Keratinocyte (primary cell): ENCODE data around the gene KMT2D. TPM values are rescaled to one million over a fixed set of nuclear protein-coding genes. Genes with fewer than 3 reads are reported as not detected.

ENCODE experiments used
- DNase-seq: peaks from one replicate; pipeline ENCODE4 v3.0.0-alpha.2; 2011; ENCODE audit warnings: low read depth, missing footprints, low spot score
- FAIRE-seq: peaks from 2 replicates; lab custom pipeline; 2011; peaks lifted over from hg19 to GRCh38; lab: Jason Lieb, UNC
- H2AFZ ChIP-seq: 2 replicates; pipeline ENCODE4 v1.6.0; 2012; ENCODE audit warnings: low read length, control low read depth, inconsistent platforms; ENCODE audit not compliant: control insufficient read depth
- H3K27ac ChIP-seq: 2 replicates; pipeline ENCODE4 v1.5.1; 2011; ENCODE audit warnings: low read length; ENCODE audit not compliant: control insufficient read depth, insufficient read depth
- H3K27me3 ChIP-seq: 3 replicates; pipeline ENCODE4 v1.6.0; 2011; ENCODE audit warnings: low read length; ENCODE audit not compliant: control insufficient read depth, insufficient read depth; ENCODE audit errors: extremely low read depth
- H3K36me3 ChIP-seq, 2 experiments: 2 replicates in 1 of 2; 3 replicates in 1 of 2; pipeline ENCODE4 v1.5.1; 2011; ENCODE audit warnings: low read length in 2 of 2, mild to moderate bottlenecking in 1 of 2; ENCODE audit not compliant: control insufficient read depth in 2 of 2, insufficient read depth in 2 of 2; ENCODE audit errors: extremely low read depth in 1 of 2
- H3K4me1 ChIP-seq: 3 replicates; pipeline ENCODE4 v1.5.1; 2011; ENCODE audit warnings: low read length; ENCODE audit not compliant: control insufficient read depth, insufficient read depth; ENCODE audit errors: extremely low read depth
- H3K4me2 ChIP-seq: 3 replicates; pipeline ENCODE4 v1.6.0; 2011; ENCODE audit warnings: low read depth, low read length; ENCODE audit not compliant: control insufficient read depth, insufficient read depth; ENCODE audit errors: extremely low read depth
- H3K4me3 ChIP-seq, 3 experiments: fragments of 200-600 bp in 1 of 3; sonication (generic) in 1 of 3; 2 replicates in 2 of 3; 3 replicates in 1 of 3; pipeline ENCODE4 v1.5.1; 2011 to 2016; ENCODE audit warnings: low read length in 3 of 3, mild to moderate bottlenecking in 3 of 3, control low read depth in 2 of 3, inconsistent platforms in 1 of 3, low read depth in 1 of 3, mixed read lengths in 1 of 3, mixed run types in 1 of 3, moderate library complexity in 1 of 3; ENCODE audit not compliant: control insufficient read depth in 2 of 3, insufficient read depth in 2 of 3; ENCODE audit errors: extremely low read depth in 1 of 3
- H3K79me2 ChIP-seq: 2 replicates; pipeline ENCODE4 v1.6.0; 2012; ENCODE audit warnings: low read length; ENCODE audit not compliant: control insufficient read depth, insufficient read depth
- H3K9ac ChIP-seq: 3 replicates; pipeline ENCODE4 v1.6.0; 2011; ENCODE audit warnings: low read length; ENCODE audit not compliant: control insufficient read depth, insufficient read depth; ENCODE audit errors: extremely low read depth
- H3K9me1 ChIP-seq: 3 replicates; pipeline ENCODE4 v1.6.0; 2011; ENCODE audit warnings: low read length; ENCODE audit not compliant: control insufficient read depth, insufficient read depth; ENCODE audit errors: extremely low read depth
- H3K9me3 ChIP-seq: 2 replicates; pipeline ENCODE4 v1.5.1; 2012; ENCODE audit warnings: low read depth, low read length; ENCODE audit not compliant: control insufficient read depth
- H4K20me1 ChIP-seq: 3 replicates; pipeline ENCODE4 v1.6.0; 2011; ENCODE audit warnings: low read length; ENCODE audit not compliant: control insufficient read depth, insufficient read depth; ENCODE audit errors: extremely low read depth
- EZH2 ChIP-seq: IDR thresholded peaks from one replicate; pipeline ENCODE4 v1.6.1; 2012; ENCODE audit warnings: inconsistent platforms, mild to moderate bottlenecking, low read length, moderate library complexity
- dilution Hi-C: fragments of 300-500 bp; cut with MboI; formaldehyde crosslinking; loops from one replicate; pipeline ENCODE4 v1.7.0; 2020; ENCODE audit warnings: low sequenced_read_pairs; ENCODE audit not compliant: extremely low pct_ligation_motif_present
- polyA plus RNA-seq, 5 experiments: library from polyadenylated mRNA; depleted of rRNA in 3 of 5; stranded (reverse) in 3 of 5; stranded (forward) in 1 of 5; unstranded in 1 of 5; fragments of >200 nt; gene quantifications; 1 replicate in 1 of 5; 2 replicates in 3 of 5; 3 replicates in 1 of 5; pipeline versions ENCODE4 v1.2.1 to v1.2.3, GENCODE V29; 2011 to 2012; ENCODE audit warnings: missing spikeins in 2 of 5, low read depth in 1 of 5, low replicate concordance in 1 of 5
- TF ChIP-seq, protein P1 (sequence below), 3 experiments: IDR thresholded peaks in 1 of 3; conservative IDR thresholded peaks in 1 of 3; optimal IDR thresholded peaks in 1 of 3; 2 replicates in 2 of 3; 3 replicates in 1 of 3; pipeline versions ENCODE3 to v1.5.1; 2011; ENCODE audit warnings: low read length in 3 of 3, mild to moderate bottlenecking in 3 of 3, moderate library complexity in 2 of 3, control low read depth in 1 of 3, inconsistent platforms in 1 of 3; ENCODE audit not compliant: insufficient read depth in 2 of 3; ENCODE audit errors: extremely low read depth in 1 of 3

KMT2D gene
- polyA plus RNA-seq, 1 donor (not counting 4 experiments of a cell fraction or from before 2014, with no cell fraction given): 9.8 TPM

DNA sequence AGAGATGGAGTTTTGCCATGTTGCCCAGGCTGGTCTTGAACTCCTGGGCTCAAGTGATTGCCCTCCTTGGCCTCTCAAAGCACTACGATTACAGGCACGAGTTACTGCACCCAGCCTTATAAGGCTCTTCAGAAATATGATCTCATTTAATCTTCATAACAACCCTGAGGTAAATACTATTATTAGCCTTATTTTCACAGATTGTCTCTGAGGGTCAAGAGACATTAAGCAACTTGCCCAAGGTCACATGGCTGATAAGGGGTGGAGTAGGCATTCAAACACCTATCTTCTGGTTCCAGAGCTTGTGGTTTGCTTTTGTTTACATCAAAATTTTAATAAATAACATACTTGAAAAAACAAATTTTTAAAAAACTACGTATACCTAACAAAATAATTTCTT lies 47.2 kb downstream of the KMT2D start:
- Histone ChIP-seq H3K4me2 (no peak overlapping the region), H3K79me2 (peaks cover 33% of the 10 kb centered on the region), H2AFZ (no peak overlapping the region), H3K9me3 (no peaks in the 10 kb centered on the region), H3K36me3 (peaks cover 15 to 18% of the 10 kb centered on the region in 2 experiments), H3K27ac (no peak overlapping the region), H3K4me3 (no peak overlapping the region), H3K9ac (no peak overlapping the region), H3K27me3 (no peaks in the 10 kb centered on the region), H3K4me1 (peaks cover 3% of the 10 kb centered on the region), H3K9me1 (no peaks in the 10 kb centered on the region), H4K20me1 (no peaks in the 10 kb centered on the region)
- dilution Hi-C loops: no loop called here
- DNase-seq (no peak), FAIRE-seq (no peak)
- TF ChIP-seq, protein P1, sequence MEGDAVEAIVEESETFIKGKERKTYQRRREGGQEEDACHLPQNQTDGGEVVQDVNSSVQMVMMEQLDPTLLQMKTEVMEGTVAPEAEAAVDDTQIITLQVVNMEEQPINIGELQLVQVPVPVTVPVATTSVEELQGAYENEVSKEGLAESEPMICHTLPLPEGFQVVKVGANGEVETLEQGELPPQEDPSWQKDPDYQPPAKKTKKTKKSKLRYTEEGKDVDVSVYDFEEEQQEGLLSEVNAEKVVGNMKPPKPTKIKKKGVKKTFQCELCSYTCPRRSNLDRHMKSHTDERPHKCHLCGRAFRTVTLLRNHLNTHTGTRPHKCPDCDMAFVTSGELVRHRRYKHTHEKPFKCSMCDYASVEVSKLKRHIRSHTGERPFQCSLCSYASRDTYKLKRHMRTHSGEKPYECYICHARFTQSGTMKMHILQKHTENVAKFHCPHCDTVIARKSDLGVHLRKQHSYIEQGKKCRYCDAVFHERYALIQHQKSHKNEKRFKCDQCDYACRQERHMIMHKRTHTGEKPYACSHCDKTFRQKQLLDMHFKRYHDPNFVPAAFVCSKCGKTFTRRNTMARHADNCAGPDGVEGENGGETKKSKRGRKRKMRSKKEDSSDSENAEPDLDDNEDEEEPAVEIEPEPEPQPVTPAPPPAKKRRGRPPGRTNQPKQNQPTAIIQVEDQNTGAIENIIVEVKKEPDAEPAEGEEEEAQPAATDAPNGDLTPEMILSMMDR (optimal IDR thresholded peaks at IDR 0.05 in 1 of 3, IDR thresholded peaks at IDR 0.05 in 1 of 3, conservative IDR thresholded peaks at IDR 0.05 in 1 of 3; ENCODE audit: extremely low read depth in 1 of 3, insufficient read depth in 2 of 3, low read length in 3 of 3): no peak
- TF ChIP-seq EZH2: no peak

DNA sequence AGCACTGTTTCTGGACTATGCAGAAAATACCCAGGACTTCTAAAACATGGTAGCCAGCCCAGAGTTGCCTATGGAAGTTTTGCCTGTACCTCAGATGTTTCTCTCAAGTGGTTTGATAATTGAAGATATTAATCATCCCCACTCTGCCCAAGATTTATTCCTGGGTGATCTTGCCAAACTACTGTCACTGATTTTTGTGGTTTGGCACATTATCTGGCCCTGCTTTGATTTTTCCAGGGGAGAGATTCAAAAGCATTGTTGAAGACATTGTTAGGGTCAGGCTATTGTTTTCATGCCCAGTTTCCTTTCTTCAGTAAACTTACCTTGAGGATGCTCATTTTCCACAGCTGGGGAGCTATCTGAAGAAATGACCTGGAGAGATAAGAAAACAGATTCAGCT lies 47.9 kb downstream of the KMT2D start:
- Histone ChIP-seq H3K27ac (no peak overlapping the region), H3K9me1 (no peaks in the 10 kb centered on the region), H4K20me1 (no peaks in the 10 kb centered on the region), H3K4me1 (peaks cover 3% of the 10 kb centered on the region), H3K36me3 (peaks cover 15 to 18% of the 10 kb centered on the region in 2 experiments), H3K79me2 (peaks cover 27% of the 10 kb centered on the region), H3K4me2 (no peak overlapping the region), H3K9me3 (no peaks in the 10 kb centered on the region), H3K27me3 (no peaks in the 10 kb centered on the region), H2AFZ (no peak overlapping the region), H3K9ac (no peak overlapping the region), H3K4me3 (no peak overlapping the region)
- dilution Hi-C loops: no loop called here
- FAIRE-seq (no peak), DNase-seq (no peak)
- no peak for TF ChIP-seq EZH2
- TF ChIP-seq, protein P1 (optimal IDR thresholded peaks at IDR 0.05 in 1 of 3, IDR thresholded peaks at IDR 0.05 in 1 of 3, conservative IDR thresholded peaks at IDR 0.05 in 1 of 3; ENCODE audit: extremely low read depth in 1 of 3, insufficient read depth in 2 of 3, low read length in 3 of 3): no peak

Other genes starting within 250 kb of the KMT2D start
- 16.1 to 19.8 TPM (median 19.3 TPM) in 3 replicates for gene CACNB3, start 242.3 kb downstream of the KMT2D start, polyA plus RNA-seq
- gene DDX23, start 208.6 kb downstream of the KMT2D start, polyA plus RNA-seq: 36.9 to 64.6 TPM (median 57.8 TPM) in 3 replicates
- 0.05 to 0.30 TPM (median 0.16 TPM) in 3 replicates for gene RND1, start 194.9 kb downstream of the KMT2D start, polyA plus RNA-seq
- gene FKBP11, start 135.3 kb downstream of the KMT2D start, polyA plus RNA-seq: 9.5 to 18.4 TPM (median 18.1 TPM) in 3 replicates
- 236 to 253 TPM (median 250 TPM) in 3 replicates for gene ARF3, start 103.3 kb downstream of the KMT2D start, polyA plus RNA-seq
- gene WNT10B, start 89.1 kb downstream of the KMT2D start, polyA plus RNA-seq: 0.09 to 0.24 TPM (median 0.22 TPM) in 3 replicates
- gene WNT1, start 82.5 kb downstream of the KMT2D start, polyA plus RNA-seq: not detected in 3 replicates
- gene DDN, start 61.4 kb downstream of the KMT2D start, polyA plus RNA-seq: 0.09 to 0.17 TPM (median 0.10 TPM) in 3 replicates
- gene PRKAG1, start 42.0 kb downstream of the KMT2D start, polyA plus RNA-seq: 105 to 125 TPM (median 123 TPM) in 3 replicates
- gene RHEBL1, start 9.2 kb upstream of the KMT2D start, polyA plus RNA-seq: 0.31 to 0.63 TPM (median 0.51 TPM) in 3 replicates
- gene DHH, start 34.0 kb upstream of the KMT2D start, polyA plus RNA-seq: not detected in 3 replicates
- 22.9 to 30.1 TPM (median 28.0 TPM) in 3 replicates for gene LMBR1L, start 50.1 kb upstream of the KMT2D start, polyA plus RNA-seq
- gene TUBA1B, start 70.6 kb upstream of the KMT2D start, polyA plus RNA-seq: 1,122 to 2,676 TPM (median 2,055 TPM) in 3 replicates
- gene TUBA1A, start 128.3 kb upstream of the KMT2D start, polyA plus RNA-seq: 288 to 427 TPM (median 375 TPM) in 3 replicates
- gene TUBA1C, start 204.3 kb upstream of the KMT2D start, polyA plus RNA-seq: 1,709 to 2,744 TPM (median 1,922 TPM) in 3 replicates
- gene PRPH, start 234.4 kb upstream of the KMT2D start, polyA plus RNA-seq: 0.05 to 0.11 TPM (median 0.08 TPM) in 3 replicates